ENCODE measurements around the gene GSE1. TPM values are rescaled to one million over a fixed set of nuclear protein-coding genes. Genes with fewer than 3 reads are reported as not detected.

The GSE1 gene
- total RNA-seq, 6 experiments from 2014 or later = 30.0 to 48.0 (median 38.8) TPM

DNA sequence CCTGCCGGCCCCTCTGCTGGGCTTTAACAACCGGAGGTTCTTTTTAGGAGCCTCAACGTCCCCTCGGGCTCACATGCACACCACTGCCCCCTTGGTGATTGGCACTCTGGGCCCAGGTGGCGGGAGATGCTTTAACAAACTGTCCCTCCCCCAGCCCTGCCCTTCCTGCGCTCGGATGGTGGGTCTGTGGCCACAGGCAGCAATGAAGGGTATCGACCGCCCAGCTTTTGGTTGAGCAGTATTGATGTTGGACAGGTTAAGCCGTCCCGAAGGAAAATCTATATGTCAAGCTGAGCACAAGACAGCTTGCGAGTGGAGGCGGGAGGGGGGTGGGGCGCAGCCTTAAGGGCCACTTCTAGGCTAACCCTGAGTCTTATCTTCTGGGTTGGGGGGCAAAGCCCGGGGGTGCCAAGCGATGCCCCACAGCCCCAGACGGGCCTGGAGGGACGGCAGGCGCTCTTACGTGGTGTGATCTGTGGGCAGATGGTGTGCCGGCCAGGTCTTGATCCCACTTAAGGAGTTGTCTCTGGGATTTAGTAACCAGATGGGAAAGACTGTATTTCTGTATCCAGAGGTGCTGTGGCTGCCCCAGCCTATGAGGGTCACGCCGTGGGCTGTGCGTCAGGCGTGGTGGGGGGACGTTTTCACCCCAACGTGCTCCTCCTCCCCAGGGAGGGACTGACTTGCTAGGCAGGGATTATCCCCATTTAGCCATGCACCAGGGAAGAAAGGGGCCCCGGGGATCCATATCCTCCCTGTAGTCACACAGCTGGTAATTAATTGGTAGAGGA, 6.2 kb downstream of the GSE1 start:
- H3K36me3 ChIP-seq = no peaks in the 10 kb centered on the region
- intact Hi-C loops (cut with DNase I) = loop anchor here in 1 of 2 donors (10.0 kb wide), 1 partner anchor 54 kb away; no protein-coding TSS in a partner anchor

GRCh38 chr16:85620374-85620773, 7.3 kb downstream of the GSE1 start:
- intact Hi-C loops (cut with DNase I) = no loop called here
- Histone ChIP-seq H3K27me3 (no peaks in the 10 kb centered on the region), H3K27ac (no peak overlapping the region), H3K36me3 (no peaks in the 10 kb centered on the region), H3K4me3 (no peak overlapping the region), H3K9me3 (no peaks in the 10 kb centered on the region), H3K4me1 (peaks cover 0 to 31% (median 18%) of the 10 kb centered on the region in 4 donors)
- WGBS (ENCODE audit: insufficient coverage, low coverage, low lambda C conversion rate, missing lambda C conversion rate) = 94% methylated on average over 6 of the region's 16 CpGs
- TF ChIP-seq, protein P1, sequence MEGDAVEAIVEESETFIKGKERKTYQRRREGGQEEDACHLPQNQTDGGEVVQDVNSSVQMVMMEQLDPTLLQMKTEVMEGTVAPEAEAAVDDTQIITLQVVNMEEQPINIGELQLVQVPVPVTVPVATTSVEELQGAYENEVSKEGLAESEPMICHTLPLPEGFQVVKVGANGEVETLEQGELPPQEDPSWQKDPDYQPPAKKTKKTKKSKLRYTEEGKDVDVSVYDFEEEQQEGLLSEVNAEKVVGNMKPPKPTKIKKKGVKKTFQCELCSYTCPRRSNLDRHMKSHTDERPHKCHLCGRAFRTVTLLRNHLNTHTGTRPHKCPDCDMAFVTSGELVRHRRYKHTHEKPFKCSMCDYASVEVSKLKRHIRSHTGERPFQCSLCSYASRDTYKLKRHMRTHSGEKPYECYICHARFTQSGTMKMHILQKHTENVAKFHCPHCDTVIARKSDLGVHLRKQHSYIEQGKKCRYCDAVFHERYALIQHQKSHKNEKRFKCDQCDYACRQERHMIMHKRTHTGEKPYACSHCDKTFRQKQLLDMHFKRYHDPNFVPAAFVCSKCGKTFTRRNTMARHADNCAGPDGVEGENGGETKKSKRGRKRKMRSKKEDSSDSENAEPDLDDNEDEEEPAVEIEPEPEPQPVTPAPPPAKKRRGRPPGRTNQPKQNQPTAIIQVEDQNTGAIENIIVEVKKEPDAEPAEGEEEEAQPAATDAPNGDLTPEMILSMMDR (IDR thresholded peaks at IDR 0.05) = no peak
- no peak for TF ChIP-seq POLR2A (IDR thresholded peaks at IDR 0.05)
- DNase-seq (no peak), ATAC-seq (no peak)

More for the DNA sequence above, 6.2 kb downstream of the GSE1 start:
- no peak overlapping the region for H3K27ac ChIP-seq
- no peak for DNase-seq
- WGBS (ENCODE audit: insufficient coverage, low coverage, low lambda C conversion rate, missing lambda C conversion rate) = 96% methylated on average over 16 of the region's 28 CpGs
- H3K4me1 ChIP-seq = peaks cover 0 to 40% (median 24%) of the 10 kb centered on the region in 4 donors
- TF ChIP-seq, protein P1 (IDR thresholded peaks at IDR 0.05) = no peak
- no peak for TF ChIP-seq POLR2A (IDR thresholded peaks at IDR 0.05)
- no peak overlapping the region for H3K4me3 ChIP-seq
- no peak for ATAC-seq
- no peaks in the 10 kb centered on the region for H3K27me3 ChIP-seq
- no peaks in the 10 kb centered on the region for H3K9me3 ChIP-seq

- ATAC-seq = peak; percentile 72 to 85 (median 82)
- Histone ChIP-seq H3K4me3 (no peak overlapping the region), H3K36me3 (no peaks in the 10 kb centered on the region), H3K27me3 (no peaks in the 10 kb centered on the region), H3K4me1 (peaks cover 0 to 32% (median 11%) of the 10 kb centered on the region in 4 donors), H3K9me3 (no peaks in the 10 kb centered on the region), H3K27ac (peak overlapping the region; percentile 19 to 43 (median 36))
- peak in 1 of 3 donors; percentile 77 for DNase-seq
- no peak for TF ChIP-seq POLR2A (IDR thresholded peaks at IDR 0.05)
- TF ChIP-seq, protein P1 (IDR thresholded peaks at IDR 0.05) = no peak
- intact Hi-C loops (cut with DNase I) = no loop called here
- WGBS (ENCODE audit: insufficient coverage, low coverage, low lambda C conversion rate, missing lambda C conversion rate) = 56% methylated on average over 6 of the region's 13 CpGs
Observed at GRCh38 chr16:85621698-85622428, 8.7 kb downstream of the GSE1 start.

- H3K27ac ChIP-seq = no peak overlapping the region
- DNase-seq (no peak), ATAC-seq (no peak)
- H3K36me3 ChIP-seq = no peaks in the 10 kb centered on the region
- no peak for TF ChIP-seq POLR2A (IDR thresholded peaks at IDR 0.05)
- no peaks in the 10 kb centered on the region for H3K27me3 ChIP-seq
- intact Hi-C loops (cut with DNase I) = no loop called here
- peaks cover 0 to 32% (median 11%) of the 10 kb centered on the region in 4 donors for H3K4me1 ChIP-seq
- no peak overlapping the region for H3K4me3 ChIP-seq
- no peaks in the 10 kb centered on the region for H3K9me3 ChIP-seq
- 75% methylated on average over 5 of the region's 6 CpGs for WGBS (ENCODE audit: insufficient coverage, low coverage, low lambda C conversion rate, missing lambda C conversion rate)
Observed at GRCh38 chr16:85622683-85623082, 9.6 kb downstream of the GSE1 start.

DNA sequence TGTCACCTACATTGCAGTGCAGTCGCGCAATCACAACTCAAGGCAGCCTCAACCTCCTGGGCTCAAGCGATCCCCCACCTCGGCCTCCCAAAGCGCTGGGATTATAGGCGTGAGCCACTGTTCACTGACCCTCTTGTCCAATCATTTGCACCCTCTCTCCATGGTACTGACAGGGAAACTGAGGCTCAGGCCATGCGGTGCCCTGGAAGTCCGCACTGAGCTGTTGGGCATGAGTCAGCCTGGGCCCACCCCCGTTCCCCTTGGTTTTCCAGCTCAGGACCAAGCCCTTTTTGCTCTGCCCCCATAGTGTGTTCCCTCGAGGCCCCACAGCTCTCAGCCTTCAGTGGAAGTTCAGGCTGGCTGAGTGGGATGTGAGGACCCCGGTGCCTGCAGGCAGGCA, 10.1 kb downstream of the GSE1 start:
- Histone ChIP-seq H3K27me3 (no peaks in the 10 kb centered on the region), H3K36me3 (no peaks in the 10 kb centered on the region), H3K4me1 (peaks cover 0 to 32% (median 11%) of the 10 kb centered on the region in 4 donors), H3K9me3 (no peaks in the 10 kb centered on the region), H3K27ac (no peak overlapping the region), H3K4me3 (no peak overlapping the region)
- DNase-seq (no peak), ATAC-seq (no peak)
- intact Hi-C loops (cut with DNase I) = no loop called here
- 67% methylated on average over 1 of the region's 11 CpGs for WGBS (ENCODE audit: insufficient coverage, low coverage, low lambda C conversion rate, missing lambda C conversion rate)
- TF ChIP-seq POLR2A (IDR thresholded peaks at IDR 0.05) = no peak
- TF ChIP-seq, protein P1 (IDR thresholded peaks at IDR 0.05) = no peak

All from right lobe of liver (tissue), 6 donors.